NCI-H146 treated with DMSO at 0.1 percent for 48 hours (cell line): ENCODE results near the gene RBM19.
"Not testable (repeated sequence)": the region's sequence is repeated elsewhere in the genome, so short reads cannot be mapped to it uniquely, and the experiment has no call there.

ENCODE experiments used
- DNase-seq: peaks from one replicate; lab custom pipeline; 2025; ENCODE audit not compliant: unreplicated experiment; lab: John Stamatoyannopoulos, UW

RBM19 gene

GRCh38 chr12:113809462-113810220 lies 156.5 kb downstream of the RBM19 start:
- DNase-seq = not testable (repeated sequence)

- DNase-seq = no peak
Observed at GRCh38 chr12:113808095-113808951, 157.8 kb downstream of the RBM19 start.

- DNase-seq = no peak
Observed at GRCh38 chr12:113805673-113806072, 160.5 kb downstream of the RBM19 start.

- DNase-seq = no peak
Observed at GRCh38 chr12:113804961-113805600, 161.0 kb downstream of the RBM19 start.

- DNase-seq = no peak
Observed at GRCh38 chr12:113803759-113804140, 162.4 kb downstream of the RBM19 start.

- no peak for DNase-seq
Observed at GRCh38 chr12:113802966-113803758, 163.0 kb downstream of the RBM19 start.

GRCh38 chr12:113802000-113802749 lies 163.9 kb downstream of the RBM19 start:
- no peak for DNase-seq

- DNase-seq = no peak
Observed at GRCh38 chr12:113800201-113800600, 165.9 kb downstream of the RBM19 start.

- DNase-seq = no peak
Observed at GRCh38 chr12:113798552-113798951, 167.6 kb downstream of the RBM19 start.

- no peak for DNase-seq
Observed at GRCh38 chr12:113797535-113797868, 168.6 kb downstream of the RBM19 start.

- DNase-seq = no peak
Observed at GRCh38 chr12:113796852-113797534, 169.1 kb downstream of the RBM19 start.

GRCh38 chr12:113796066-113796827 lies 169.9 kb downstream of the RBM19 start:
- no peak for DNase-seq

- no peak for DNase-seq
Observed at GRCh38 chr12:113795445-113795844, 170.7 kb downstream of the RBM19 start.

GRCh38 chr12:113794774-113795173 lies 171.4 kb downstream of the RBM19 start:
- no peak for DNase-seq

GRCh38 chr12:113793250-113793649 lies 172.9 kb downstream of the RBM19 start:
- DNase-seq = no peak

GRCh38 chr12:113792450-113792849 lies 173.7 kb downstream of the RBM19 start:
- no peak for DNase-seq

- DNase-seq = no peak
Observed at GRCh38 chr12:113788020-113788856, 177.9 kb downstream of the RBM19 start.

GRCh38 chr12:113786107-113786506 lies 180.0 kb downstream of the RBM19 start:
- DNase-seq = no peak
